GM12801 (cell line): Measurements from ENCODE around the gene BCAS1.

Source experiments
- TF ChIP-seq, protein P1 (sequence below): IDR thresholded peaks from one replicate; pipeline ENCODE4 v1.5.1; 2011; ENCODE audit warnings: control low read depth; ENCODE audit not compliant: insufficient read length; ENCODE audit errors: extremely low read depth

The BCAS1 gene

DNA sequence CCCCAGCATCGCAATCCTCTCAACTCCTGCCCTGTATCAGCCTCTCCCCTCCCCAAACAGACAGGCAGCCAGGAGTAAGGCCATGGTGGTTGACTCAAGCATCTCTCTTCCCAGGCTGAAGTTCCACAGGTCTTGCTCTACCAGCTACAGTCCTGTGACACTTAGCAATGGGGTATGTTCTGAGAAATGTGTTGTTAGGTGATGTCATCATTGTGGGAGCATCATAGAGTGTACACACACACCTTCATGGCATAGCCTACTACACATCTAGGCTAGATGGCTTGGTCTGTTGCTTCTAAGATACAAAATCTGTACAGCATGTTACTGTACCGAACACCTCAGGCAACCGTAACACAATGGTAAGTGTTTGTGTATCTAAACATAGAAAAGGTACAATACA is 29.5 kb upstream of the BCAS1 start:
- TF ChIP-seq, protein P1, sequence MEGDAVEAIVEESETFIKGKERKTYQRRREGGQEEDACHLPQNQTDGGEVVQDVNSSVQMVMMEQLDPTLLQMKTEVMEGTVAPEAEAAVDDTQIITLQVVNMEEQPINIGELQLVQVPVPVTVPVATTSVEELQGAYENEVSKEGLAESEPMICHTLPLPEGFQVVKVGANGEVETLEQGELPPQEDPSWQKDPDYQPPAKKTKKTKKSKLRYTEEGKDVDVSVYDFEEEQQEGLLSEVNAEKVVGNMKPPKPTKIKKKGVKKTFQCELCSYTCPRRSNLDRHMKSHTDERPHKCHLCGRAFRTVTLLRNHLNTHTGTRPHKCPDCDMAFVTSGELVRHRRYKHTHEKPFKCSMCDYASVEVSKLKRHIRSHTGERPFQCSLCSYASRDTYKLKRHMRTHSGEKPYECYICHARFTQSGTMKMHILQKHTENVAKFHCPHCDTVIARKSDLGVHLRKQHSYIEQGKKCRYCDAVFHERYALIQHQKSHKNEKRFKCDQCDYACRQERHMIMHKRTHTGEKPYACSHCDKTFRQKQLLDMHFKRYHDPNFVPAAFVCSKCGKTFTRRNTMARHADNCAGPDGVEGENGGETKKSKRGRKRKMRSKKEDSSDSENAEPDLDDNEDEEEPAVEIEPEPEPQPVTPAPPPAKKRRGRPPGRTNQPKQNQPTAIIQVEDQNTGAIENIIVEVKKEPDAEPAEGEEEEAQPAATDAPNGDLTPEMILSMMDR = no peak

DNA sequence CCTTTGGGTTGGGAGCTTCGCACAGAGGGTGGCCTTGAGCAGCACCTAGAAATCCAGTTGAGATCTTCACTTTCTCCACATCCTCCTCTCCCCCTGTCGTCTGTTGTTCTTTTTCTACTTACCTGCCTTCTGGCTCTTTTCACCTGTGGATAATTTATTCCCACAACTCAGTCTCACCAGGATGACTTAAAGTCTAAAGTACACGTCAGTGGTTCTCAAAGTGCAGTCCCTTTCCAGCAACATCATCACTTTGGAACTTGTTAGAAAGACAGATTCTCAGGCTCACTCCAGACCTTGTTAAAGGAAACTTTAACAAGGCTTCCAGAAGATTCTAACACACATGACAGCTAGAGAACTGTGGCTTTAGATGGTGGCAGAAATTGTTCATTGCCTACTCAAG is 27.7 kb upstream of the BCAS1 start:
- TF ChIP-seq, protein P1 = no peak

DNA sequence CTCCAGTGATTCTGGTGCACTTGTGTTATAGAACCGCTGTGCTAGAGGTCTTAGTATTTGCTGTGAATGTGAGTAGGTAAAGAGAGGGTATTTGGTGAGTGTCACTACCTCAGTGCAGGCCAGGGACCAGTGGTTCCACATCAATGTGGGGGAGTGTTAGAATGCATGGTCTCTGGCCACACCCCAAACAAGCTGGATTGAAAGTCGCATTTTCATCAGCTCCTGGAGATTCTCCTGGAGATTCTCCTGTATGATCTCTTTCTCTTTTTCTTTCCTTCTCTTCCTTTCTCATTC is 26.8 kb upstream of the BCAS1 start:
- TF ChIP-seq, protein P1 = no peak

DNA sequence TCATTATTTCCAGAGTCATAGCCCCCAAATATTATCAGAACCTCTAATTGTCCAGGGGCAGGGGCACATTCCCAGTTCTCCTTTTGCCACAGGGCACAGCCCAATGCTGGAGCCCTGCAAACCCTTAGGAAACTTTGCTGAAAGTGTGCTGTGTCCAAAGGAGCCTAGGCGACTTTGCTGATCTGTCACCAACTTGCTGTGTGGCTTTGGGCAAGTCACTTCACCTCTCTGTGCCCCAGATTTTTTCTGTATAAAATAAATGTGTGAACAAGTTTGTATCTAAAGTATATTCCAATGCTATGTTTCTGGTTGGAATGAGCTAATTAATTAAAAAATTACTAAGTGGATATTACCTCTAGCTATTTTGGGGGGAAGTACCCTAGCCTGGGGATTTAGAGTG is 25.4 kb upstream of the BCAS1 start:
- TF ChIP-seq, protein P1 = no peak

DNA sequence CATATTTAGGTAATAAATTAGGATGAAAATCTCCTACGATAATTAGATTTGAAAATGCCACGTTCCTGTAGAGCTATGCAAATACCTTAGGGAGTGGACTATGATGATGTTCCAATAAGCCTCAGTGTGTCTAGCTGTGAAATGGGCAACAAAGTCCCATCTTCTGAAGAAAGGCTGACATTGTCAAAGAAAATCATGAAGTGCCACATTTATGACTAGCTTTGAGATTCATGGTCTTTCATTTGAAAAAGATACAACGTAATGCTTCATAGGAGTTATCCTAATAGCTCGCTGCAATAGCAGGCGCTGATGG is 23.8 kb upstream of the BCAS1 start:
- TF ChIP-seq, protein P1 = no peak

DNA sequence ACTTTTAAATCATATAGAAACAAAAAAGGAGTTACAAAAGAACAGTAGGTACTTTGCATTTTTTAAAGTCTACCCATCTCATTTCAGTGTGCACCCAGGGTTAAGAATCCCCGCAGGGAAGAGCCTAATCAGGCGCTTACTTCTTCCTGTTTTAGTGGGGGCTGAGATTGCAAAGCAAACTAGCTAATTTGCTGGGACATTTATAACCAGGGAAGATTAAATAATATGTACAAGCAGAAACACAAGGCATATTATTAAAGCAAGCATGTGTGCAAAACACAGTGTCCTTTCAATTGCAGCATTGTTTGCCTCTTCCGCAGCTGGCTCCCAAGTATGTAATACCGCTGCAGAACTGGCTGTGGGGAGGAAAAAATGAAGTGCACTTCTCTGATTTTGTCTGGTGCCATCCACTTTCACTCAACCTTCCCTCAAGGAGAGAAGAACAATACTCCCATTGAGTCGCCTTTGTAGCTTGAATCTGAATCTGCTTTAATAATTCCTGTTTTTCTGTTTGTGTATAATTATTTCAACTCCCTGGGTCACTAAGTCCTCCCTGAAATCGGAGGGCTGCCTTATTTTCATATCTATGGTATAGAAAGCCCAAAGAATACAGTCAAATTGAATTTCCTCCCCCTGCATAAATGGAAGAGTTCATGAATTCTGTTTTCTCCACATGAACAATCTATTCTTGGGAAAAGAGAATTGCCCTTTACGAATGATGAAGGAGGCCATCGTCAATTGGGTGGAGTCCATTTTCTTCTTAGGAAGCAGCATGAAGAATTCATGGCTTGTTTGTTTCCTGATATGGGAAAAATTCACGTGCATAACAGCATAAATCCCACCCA is 23.3 kb upstream of the BCAS1 start:
- TF ChIP-seq, protein P1 = no peak

DNA sequence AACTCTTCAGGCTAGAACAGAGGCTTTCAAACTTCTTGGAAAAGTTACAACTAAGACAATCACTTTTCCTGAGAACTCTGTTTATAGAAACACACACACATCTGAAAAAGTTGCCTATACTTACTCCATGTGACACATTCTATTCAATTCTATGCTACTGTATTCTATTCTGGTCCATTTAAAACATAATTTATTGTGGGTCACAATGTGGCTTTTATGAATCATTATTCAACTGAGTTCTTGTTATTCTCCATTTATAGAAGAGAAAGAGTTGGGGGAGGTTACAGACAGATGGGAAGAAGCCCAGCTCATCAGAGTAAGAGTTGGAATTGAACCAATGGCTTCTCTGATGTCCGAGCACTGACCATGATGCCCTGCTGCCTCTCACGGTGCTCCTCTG is 21.6 kb upstream of the BCAS1 start:
- TF ChIP-seq, protein P1 = no peak

DNA sequence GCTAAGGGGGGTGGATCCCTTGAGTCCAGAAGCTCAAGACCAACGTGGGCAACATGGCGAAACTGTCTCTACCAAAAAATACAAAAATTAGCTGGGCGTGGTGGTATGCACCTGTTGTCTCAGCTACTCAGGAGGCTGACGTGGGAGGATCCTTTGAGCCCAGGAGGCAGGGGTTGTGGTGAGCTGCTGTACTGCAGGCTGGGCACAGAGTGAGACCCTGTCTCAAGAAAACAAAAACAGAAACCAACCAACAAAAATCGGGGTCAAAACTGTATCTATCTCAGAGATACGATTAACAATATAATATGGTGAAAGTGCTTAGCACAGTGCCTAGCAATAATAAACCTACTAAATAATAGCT is 20.7 kb upstream of the BCAS1 start:
- TF ChIP-seq, protein P1 = no peak
